H1 (cell line): ENCODE results near the gene CCDC127.

ENCODE experiments used
- ATF3 ChIP-seq: IDR thresholded peaks from 2 replicates; pipeline ENCODE4 v1.6.1; 2011; ENCODE audit warnings: low read depth, mild to moderate bottlenecking, low read length; ENCODE audit not compliant: insufficient read depth
- CTCF ChIP-seq, 3 experiments: IDR thresholded peaks; 1 replicate in 2 of 3; 2 replicates in 1 of 3; pipeline versions ENCODE4 v1.5.1 to v1.6.1; 2011; ENCODE audit warnings: low read length in 3 of 3, mild to moderate bottlenecking in 3 of 3, inconsistent platforms in 2 of 3, low read depth in 1 of 3, moderate library complexity in 1 of 3; ENCODE audit not compliant: insufficient read depth in 1 of 3; ENCODE audit errors: control extremely low read depth in 1 of 3
- EGR1 ChIP-seq: IDR thresholded peaks from 2 replicates; pipeline ENCODE4 v1.6.1; 2011; ENCODE audit warnings: low read depth, low read length, borderline replicate concordance
- EP300 ChIP-seq, 2 experiments: IDR thresholded peaks; 1 replicate in 1 of 2; 2 replicates in 1 of 2; pipeline ENCODE4 v1.6.1; 2011 to 2012; ENCODE audit warnings: low read depth in 2 of 2, low read length in 2 of 2, mild to moderate bottlenecking in 2 of 2, borderline replicate concordance in 1 of 2, inconsistent platforms in 1 of 2, moderate library complexity in 1 of 2
- EZH2 ChIP-seq: fragments of 200-600 bp; sonication (generic); IDR thresholded peaks from 2 replicates; pipeline ENCODE4 v1.7.1; 2012; ENCODE audit warnings: low read depth, mild to moderate bottlenecking, moderate library complexity, low read length, inconsistent platforms; ENCODE audit not compliant: severe bottlenecking
- GTF2F1 ChIP-seq: IDR thresholded peaks from 2 replicates; pipeline ENCODE4 v1.6.1; 2012; ENCODE audit warnings: low read depth, low read length, improper control_type of control experiment, borderline replicate concordance
- JUND ChIP-seq: IDR thresholded peaks from 2 replicates; pipeline ENCODE4 v1.6.1; 2011; ENCODE audit warnings: mild to moderate bottlenecking, improper control_type of control experiment, low read length
- MAFK ChIP-seq: IDR thresholded peaks from 2 replicates; pipeline ENCODE4 v1.6.1; 2012; ENCODE audit warnings: low read depth, mild to moderate bottlenecking, improper control_type of control experiment, low read length
- POLR2A ChIP-seq, 2 experiments: IDR thresholded peaks; 1 replicate in 1 of 2; 2 replicates in 1 of 2; pipeline ENCODE4 v1.6.1; 2011; ENCODE audit warnings: low read depth in 2 of 2, low read length in 2 of 2, mild to moderate bottlenecking in 2 of 2; ENCODE audit errors: control extremely low read depth in 1 of 2
- RAD21 ChIP-seq, 2 experiments: IDR thresholded peaks in 1 of 2; conservative IDR thresholded peaks in 1 of 2; 2 replicates each; pipeline ENCODE4 v1.6.1; 2011; ENCODE audit warnings: low read depth in 2 of 2, low read length in 2 of 2, improper control_type of control experiment in 1 of 2, inconsistent platforms in 1 of 2, mild to moderate bottlenecking in 1 of 2, moderate library complexity in 1 of 2
- SP1 ChIP-seq: IDR thresholded peaks from 2 replicates; pipeline ENCODE4 v1.6.1; 2011; ENCODE audit warnings: low read depth, low read length
- TAF1 ChIP-seq: IDR thresholded peaks from 2 replicates; pipeline ENCODE4 v1.6.1; 2011; ENCODE audit warnings: mild to moderate bottlenecking, low read depth, low read length

- TF ChIP-seq RAD21 (IDR thresholded peaks at IDR 0.05 in 1 of 2, conservative IDR thresholded peaks at IDR 0.05 in 1 of 2; ENCODE audit: low read depth in 2 of 2, low read length in 2 of 2) (no peak), CTCF (IDR thresholded peaks at IDR 0.05; ENCODE audit: control extremely low read depth in 1 of 3, insufficient read depth in 1 of 3, low read depth in 1 of 3, low read length in 3 of 3) (no peak), ATF3 (no peak), POLR2A (IDR thresholded peaks at IDR 0.05; ENCODE audit: control extremely low read depth in 1 of 2, low read depth in 2 of 2, low read length in 2 of 2) (no peak), EZH2 (no peak), EGR1 (no peak), GTF2F1 (no peak), MAFK (no peak), JUND (no peak), SP1 (no peak), EP300 (IDR thresholded peaks at IDR 0.05; ENCODE audit: borderline replicate concordance in 1 of 2, low read depth in 2 of 2, low read length in 2 of 2) (no peak), TAF1 (no peak)
These were observed 55.2 kb downstream of the CCDC127 start for GRCh38 chr5:162565-163337.
